HG02571 (cell line): Measurements from ENCODE around the gene RXYLT1.

Experiments
- ATAC-seq: cut with Tn5 transposase; IDR thresholded peaks from one replicate; pipeline ENCODE4 v1.9.1; 2021; ENCODE audit warnings: mild to moderate bottlenecking, moderate library complexity; ENCODE audit not compliant: unreplicated experiment

RXYLT1 gene

GRCh38 chr12:63802012-63802608 is 22.4 kb downstream of the RXYLT1 start:
- ATAC-seq = no peak

- no peak for ATAC-seq
These were observed 25.0 kb downstream of the RXYLT1 start for GRCh38 chr12:63804746-63805145.

GRCh38 chr12:63805704-63806672 is 26.3 kb downstream of the RXYLT1 start:
- no peak for ATAC-seq

GRCh38 chr12:63808631-63809030 is 28.9 kb downstream of the RXYLT1 start:
- no peak for ATAC-seq

- no peak for ATAC-seq
These were observed 29.9 kb downstream of the RXYLT1 start for GRCh38 chr12:63809566-63809965.

GRCh38 chr12:63811334-63811733 is 31.6 kb downstream of the RXYLT1 start:
- ATAC-seq = no peak

- no peak for ATAC-seq
These were observed 32.0 kb downstream of the RXYLT1 start for GRCh38 chr12:63811755-63812154.

- peak; percentile 34 for ATAC-seq
These were observed 34.5 kb downstream of the RXYLT1 start for GRCh38 chr12:63814146-63814772.

GRCh38 chr12:63815482-63815852 is 35.8 kb downstream of the RXYLT1 start:
- ATAC-seq = no peak

- no peak for ATAC-seq
These were observed 36.3 kb downstream of the RXYLT1 start for GRCh38 chr12:63816031-63816430.

GRCh38 chr12:63820427-63820826 is 40.7 kb downstream of the RXYLT1 start:
- ATAC-seq = no peak

GRCh38 chr12:63821781-63822251 is 42.1 kb downstream of the RXYLT1 start:
- ATAC-seq = no peak

- ATAC-seq = no peak
These were observed 42.6 kb downstream of the RXYLT1 start for GRCh38 chr12:63822352-63822751.

GRCh38 chr12:63823040-63823439 is 43.3 kb downstream of the RXYLT1 start:
- no peak for ATAC-seq

- no peak for ATAC-seq
These were observed 46.4 kb downstream of the RXYLT1 start for GRCh38 chr12:63826006-63826585.

GRCh38 chr12:63828867-63829266 is 49.2 kb downstream of the RXYLT1 start:
- ATAC-seq = no peak

- ATAC-seq = no peak
These were observed 56.3 kb downstream of the RXYLT1 start for GRCh38 chr12:63836046-63836445.

GRCh38 chr12:63836936-63837335 is 57.2 kb downstream of the RXYLT1 start:
- no peak for ATAC-seq

- no peak for ATAC-seq
These were observed 58.7 kb downstream of the RXYLT1 start for GRCh38 chr12:63838411-63838810.

- ATAC-seq = no peak
These were observed 61.3 kb downstream of the RXYLT1 start for GRCh38 chr12:63841011-63841410.

GRCh38 chr12:63841571-63841970 is 61.9 kb downstream of the RXYLT1 start:
- ATAC-seq = no peak
